K562 (cell line): ENCODE data around the gene NR0B2. TPM values are rescaled to one million over a fixed set of nuclear protein-coding genes. Genes with fewer than 3 reads are reported as not detected.
A peak's percentile ranks its signal among the peaks of the same experiment; 100 is the strongest.

ENCODE experiments used
- ATF2 ChIP-seq: sonication (generic); formaldehyde crosslinking; IDR thresholded peaks from 2 replicates; pipeline ENCODE4 v1.8.1; 2022; ENCODE audit warnings: missing genetic modification reagents
- CCNT2 ChIP-seq: IDR thresholded peaks from 2 replicates; pipeline ENCODE4 v1.6.1; 2011; ENCODE audit warnings: borderline replicate concordance, low read depth, mild to moderate bottlenecking, moderate library complexity, mixed read lengths, low read length; ENCODE audit not compliant: insufficient read length; ENCODE audit errors: extremely low read depth
- COPS2 ChIP-seq: fragments of 450-650 bp; conservative IDR thresholded peaks from 2 replicates; pipeline ENCODE4 v1.6.1; 2016; ENCODE audit warnings: mild to moderate bottlenecking, moderate library complexity
- EP400 ChIP-seq: fragments of 450-650 bp; IDR thresholded peaks from 2 replicates; pipeline ENCODE4 v1.6.1; 2017; ENCODE audit warnings: antibody characterized with exemption, mild to moderate bottlenecking, moderate library complexity
- GMEB1 ChIP-seq: fragments of 250-450 bp; sonication (Bioruptor Pico); IDR thresholded peaks from 2 replicates; pipeline ENCODE4 v1.4.0; 2020; ENCODE audit warnings: mild to moderate bottlenecking
- KAT2B ChIP-seq: IDR thresholded peaks from one replicate; pipeline ENCODE4 v1.6.1; 2012; ENCODE audit warnings: low read depth, mild to moderate bottlenecking, control low read depth, inconsistent platforms, low read length, moderate library complexity
- MEF2D ChIP-seq: conservative IDR thresholded peaks from 2 replicates; pipeline ENCODE4 v1.6.1; 2016; ENCODE audit warnings: low read depth, missing genetic modification characterization, missing compliant biosample characterization
- OTX1 ChIP-seq: fragments of 450-650 bp; formaldehyde crosslinking; IDR thresholded peaks from 2 replicates; pipeline ENCODE4 v1.4.0; 2022; ENCODE audit warnings: mild to moderate bottlenecking
- PCBP2 ChIP-seq: fragments of 200-400 bp; formaldehyde crosslinking; IDR thresholded peaks from 2 replicates; pipeline ENCODE4 v1.6.1; 2018; ENCODE audit warnings: low read length, low read depth, mild to moderate bottlenecking, moderate library complexity; ENCODE audit not compliant: poor library complexity, severe bottlenecking
- PRPF4 ChIP-seq: fragments of 200-400 bp; formaldehyde crosslinking; IDR thresholded peaks from one replicate; pipeline ENCODE4 v1.6.1; 2017; ENCODE audit warnings: low read length, low read depth, mild to moderate bottlenecking; ENCODE audit not compliant: insufficient read depth, poor library complexity, severe bottlenecking
- TAF7 ChIP-seq: fragments of 450-650 bp; IDR thresholded peaks from 2 replicates; pipeline ENCODE4 v1.6.1; 2016; ENCODE audit warnings: missing genetic modification characterization, missing compliant biosample characterization
- TCF15 ChIP-seq: fragments of 250-450 bp; sonication (Bioruptor Pico); IDR thresholded peaks from 2 replicates; pipeline ENCODE4 v1.8.0; 2022; ENCODE audit warnings: moderate library complexity, mild to moderate bottlenecking, inconsistent platforms
- TFAP4 ChIP-seq: sonication (generic); formaldehyde crosslinking; IDR thresholded peaks from 2 replicates; pipeline ENCODE4 v1.8.0; 2022; ENCODE audit warnings: missing genetic modification reagents, mild to moderate bottlenecking, moderate library complexity, borderline replicate concordance
- WHSC1 ChIP-seq: IDR thresholded peaks from one replicate; pipeline ENCODE4 v1.6.1; 2012; ENCODE audit warnings: low read length, control low read depth, inconsistent platforms
- ZBTB17 ChIP-seq: fragments of 450-650 bp; formaldehyde crosslinking; IDR thresholded peaks from 2 replicates; pipeline ENCODE4 v1.4.0; 2020; ENCODE audit warnings: mild to moderate bottlenecking
- ZNF165 ChIP-seq: fragments of 250-450 bp; sonication (Bioruptor Pico); IDR thresholded peaks from 2 replicates; pipeline ENCODE4 v1.4.0; 2020; ENCODE audit warnings: borderline replicate concordance
- ZNF184 ChIP-seq: sonication (generic); formaldehyde crosslinking; IDR thresholded peaks from 2 replicates; pipeline ENCODE4 v1.5.0; 2020; ENCODE audit warnings: missing genetic modification reagents
- polyA plus RNA-seq, 8 experiments: library from polyadenylated mRNA; depleted of rRNA in 4 of 8; stranded (reverse) in 5 of 8; unstranded in 3 of 8; fragments of >200 nt; fragmentation: Nextera tagmentation in 2 of 8; fragmentation: Illumina TruSeq in 1 of 8; extraction: Ambion mirVana in 2 of 8; extraction: Trizol in 1 of 8; gene quantifications; 2 replicates each; pipeline versions ENCODE4 v1.2.1 to v1.2.3, GENCODE V29; 2011 to 2014; ENCODE audit warnings: inconsistent platforms in 1 of 8, missing spikeins in 1 of 8
- total RNA-seq, 7 experiments: library from RNA; depleted of rRNA in 6 of 7; stranded (reverse); fragments of >200 nt in 6 of 7; fragmentation: Illumina TruSeq in 2 of 7; extraction: Trizol in 2 of 7; gene quantifications; 2 replicates each; pipeline versions ENCODE4 v1.2.1 to v1.2.3, GENCODE V29; 2011 to 2021; ENCODE audit warnings: low replicate concordance in 1 of 7
- TF ChIP-seq, protein P1 (sequence below), 3 experiments: fragments of 200-800 bp in 1 of 3; sonication (Bioruptor generic) in 1 of 3; sonication (generic) in 1 of 3; formaldehyde crosslinking in 1 of 3; IDR thresholded peaks; 2 replicates each; pipeline versions ENCODE4 v1.6.1 to v1.8.0; 2016 to 2022; ENCODE audit warnings: mild to moderate bottlenecking in 2 of 3, missing compliant biosample characterization in 2 of 3, missing genetic modification characterization in 2 of 3, missing genetic modification reagents in 1 of 3
- TF ChIP-seq, protein P2 (sequence below): sonication (generic); formaldehyde crosslinking; IDR thresholded peaks from 2 replicates; pipeline ENCODE4 v1.4.0; 2020; ENCODE audit warnings: mild to moderate bottlenecking, missing genetic modification reagents

Gene NR0B2
- total and polyA plus RNA-seq, 9 of the 15 experiments (the other 6 are each of a cell fraction or from before 2014, with no cell fraction given), result not detected

DNA sequence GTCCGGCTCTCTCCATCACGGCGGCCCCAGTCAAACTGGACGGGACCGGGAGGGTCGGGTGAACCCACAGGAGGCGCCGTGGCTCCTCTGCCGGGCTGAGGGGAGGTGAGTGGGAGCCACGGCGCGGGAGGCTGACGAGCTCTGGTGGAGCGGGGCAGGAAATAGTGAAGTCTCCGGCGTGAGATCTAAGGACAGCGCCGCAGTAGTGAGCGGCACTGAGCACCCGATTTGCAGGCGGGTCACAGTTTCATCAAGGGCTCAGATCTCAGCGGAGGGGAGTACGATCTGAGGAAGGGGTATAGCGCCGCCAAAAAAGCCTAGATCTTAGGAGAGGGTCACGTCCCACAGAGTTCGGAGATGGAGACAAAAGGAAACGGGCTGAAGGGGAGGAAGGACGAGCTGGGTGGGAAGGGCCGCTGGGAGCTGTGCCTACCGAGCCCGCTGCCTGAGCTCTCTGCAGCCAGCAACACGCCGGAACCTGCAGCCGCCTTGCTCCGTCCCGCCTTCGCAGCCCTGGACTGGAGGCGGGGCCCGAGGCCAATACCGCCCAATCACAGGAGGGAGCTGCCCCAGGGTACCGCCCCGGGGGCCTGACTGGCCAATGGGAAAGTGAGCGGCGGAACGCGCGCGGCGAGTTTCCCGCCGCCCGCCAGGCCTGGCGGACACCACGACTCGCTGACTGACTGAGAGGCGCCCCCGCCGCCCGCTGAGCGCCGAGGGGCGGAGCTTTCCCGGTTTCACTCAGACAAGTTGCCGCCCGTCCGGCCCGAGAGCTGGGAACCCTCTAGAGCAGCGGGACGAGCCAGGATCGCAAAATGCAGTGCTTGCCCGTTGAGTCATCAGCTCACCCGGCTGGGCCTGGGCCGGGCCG is 48.9 kb downstream of the NR0B2 start (continued):
- TF ChIP-seq, protein P1, sequence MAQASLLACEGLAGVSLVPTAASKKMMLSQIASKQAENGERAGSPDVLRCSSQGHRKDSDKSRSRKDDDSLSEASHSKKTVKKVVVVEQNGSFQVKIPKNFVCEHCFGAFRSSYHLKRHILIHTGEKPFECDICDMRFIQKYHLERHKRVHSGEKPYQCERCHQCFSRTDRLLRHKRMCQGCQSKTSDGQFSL (CRISPR knock-in tag; IDR thresholded peaks at IDR 0.05), result no peak
- TF ChIP-seq, protein P1 (tag; IDR thresholded peaks at IDR 0.05), result no peak
- no peak for TF ChIP-seq ATF2 (CRISPR knock-in tag)
- TF ChIP-seq TAF7 (tag), result no peak
- TF ChIP-seq TCF15 (CRISPR knock-in tag), result no peak
- peak; percentile 84 for TF ChIP-seq TFAP4 (CRISPR knock-in tag)
- TF ChIP-seq ZNF184 (CRISPR knock-in tag), result no peak
- no peak for TF ChIP-seq PCBP2
- no peak for TF ChIP-seq ZNF165
- no peak for TF ChIP-seq ZBTB17 (CRISPR knock-in tag)
- no peak for TF ChIP-seq COPS2
- TF ChIP-seq WHSC1, result no peak
- peak; percentile 59 for TF ChIP-seq GMEB1 (CRISPR knock-in tag)
- TF ChIP-seq, protein P2, sequence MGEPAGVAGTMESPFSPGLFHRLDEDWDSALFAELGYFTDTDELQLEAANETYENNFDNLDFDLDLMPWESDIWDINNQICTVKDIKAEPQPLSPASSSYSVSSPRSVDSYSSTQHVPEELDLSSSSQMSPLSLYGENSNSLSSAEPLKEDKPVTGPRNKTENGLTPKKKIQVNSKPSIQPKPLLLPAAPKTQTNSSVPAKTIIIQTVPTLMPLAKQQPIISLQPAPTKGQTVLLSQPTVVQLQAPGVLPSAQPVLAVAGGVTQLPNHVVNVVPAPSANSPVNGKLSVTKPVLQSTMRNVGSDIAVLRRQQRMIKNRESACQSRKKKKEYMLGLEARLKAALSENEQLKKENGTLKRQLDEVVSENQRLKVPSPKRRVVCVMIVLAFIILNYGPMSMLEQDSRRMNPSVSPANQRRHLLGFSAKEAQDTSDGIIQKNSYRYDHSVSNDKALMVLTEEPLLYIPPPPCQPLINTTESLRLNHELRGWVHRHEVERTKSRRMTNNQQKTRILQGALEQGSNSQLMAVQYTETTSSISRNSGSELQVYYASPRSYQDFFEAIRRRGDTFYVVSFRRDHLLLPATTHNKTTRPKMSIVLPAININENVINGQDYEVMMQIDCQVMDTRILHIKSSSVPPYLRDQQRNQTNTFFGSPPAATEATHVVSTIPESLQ, result peak; percentile 95
- TF ChIP-seq OTX1 (CRISPR knock-in tag), result peak; percentile 65; the same call in 1 of the 2 replicates
- no peak for TF ChIP-seq MEF2D (tag)
- no peak for TF ChIP-seq PRPF4
- TF ChIP-seq EP400, result peak; percentile 63
- TF ChIP-seq KAT2B, result no peak
- TF ChIP-seq CCNT2, result peak; percentile 96
